ENCODE measurements around the gene NWD2.

NWD2 gene

DNA sequence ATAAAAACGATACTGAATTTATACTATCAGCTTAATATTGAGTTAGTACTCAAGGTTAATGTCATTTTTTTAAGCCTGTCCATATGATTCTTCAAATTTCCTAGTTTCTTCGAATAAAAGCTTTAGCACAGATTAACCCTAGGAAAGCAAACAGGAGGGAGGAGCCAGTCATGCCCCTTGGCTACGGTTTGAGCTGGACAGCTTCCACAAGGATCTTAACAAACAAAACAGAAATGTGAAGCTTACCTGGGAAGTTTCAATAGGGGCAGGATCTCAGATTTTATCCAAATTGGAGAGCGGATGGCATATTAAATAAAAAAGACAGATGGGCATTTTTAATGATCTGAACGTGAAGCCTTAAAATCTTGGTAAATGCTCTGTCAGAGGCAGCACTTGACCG, 2.3 kb downstream of the NWD2 start (continued):
- no peak for TF ChIP-seq ZNF623 (tag by site-specific recombination; IDR thresholded peaks at IDR 0.05)
- TF ChIP-seq HOXC10 (CRISPR knock-in tag; IDR thresholded peaks at IDR 0.05): no peak
- TF ChIP-seq ZNF529 (tag by site-specific recombination; IDR thresholded peaks at IDR 0.05; ENCODE audit: insufficient replicate concordance): no peak
- no peak for TF ChIP-seq ZFP37 (tag by site-specific recombination; IDR thresholded peaks at IDR 0.05)
- no peak for TF ChIP-seq ZNF350 (tag by site-specific recombination; IDR thresholded peaks at IDR 0.05)
- TF ChIP-seq ZNF76 (tag by site-specific recombination; IDR thresholded peaks at IDR 0.05; ENCODE audit: borderline replicate concordance, low read depth): no peak
- TF ChIP-seq ZNF629 (tag by site-specific recombination; IDR thresholded peaks at IDR 0.05): no peak
- no peak for TF ChIP-seq ZNF274 (IDR thresholded peaks at IDR 0.05; ENCODE audit: low read length)
- no peak for TF ChIP-seq ZNF274 (tag by site-specific recombination; IDR thresholded peaks at IDR 0.05; ENCODE audit: borderline replicate concordance)
- TF ChIP-seq KLF9 (tag by site-specific recombination; IDR thresholded peaks at IDR 0.05; ENCODE audit: low read depth): no peak
- no peak for TF ChIP-seq ZNF37A (tag by site-specific recombination; IDR thresholded peaks at IDR 0.05)
- no peak for TF ChIP-seq ZNF221 (tag by site-specific recombination; IDR thresholded peaks at IDR 0.05; ENCODE audit: borderline replicate concordance)
- TF ChIP-seq, protein P1, sequence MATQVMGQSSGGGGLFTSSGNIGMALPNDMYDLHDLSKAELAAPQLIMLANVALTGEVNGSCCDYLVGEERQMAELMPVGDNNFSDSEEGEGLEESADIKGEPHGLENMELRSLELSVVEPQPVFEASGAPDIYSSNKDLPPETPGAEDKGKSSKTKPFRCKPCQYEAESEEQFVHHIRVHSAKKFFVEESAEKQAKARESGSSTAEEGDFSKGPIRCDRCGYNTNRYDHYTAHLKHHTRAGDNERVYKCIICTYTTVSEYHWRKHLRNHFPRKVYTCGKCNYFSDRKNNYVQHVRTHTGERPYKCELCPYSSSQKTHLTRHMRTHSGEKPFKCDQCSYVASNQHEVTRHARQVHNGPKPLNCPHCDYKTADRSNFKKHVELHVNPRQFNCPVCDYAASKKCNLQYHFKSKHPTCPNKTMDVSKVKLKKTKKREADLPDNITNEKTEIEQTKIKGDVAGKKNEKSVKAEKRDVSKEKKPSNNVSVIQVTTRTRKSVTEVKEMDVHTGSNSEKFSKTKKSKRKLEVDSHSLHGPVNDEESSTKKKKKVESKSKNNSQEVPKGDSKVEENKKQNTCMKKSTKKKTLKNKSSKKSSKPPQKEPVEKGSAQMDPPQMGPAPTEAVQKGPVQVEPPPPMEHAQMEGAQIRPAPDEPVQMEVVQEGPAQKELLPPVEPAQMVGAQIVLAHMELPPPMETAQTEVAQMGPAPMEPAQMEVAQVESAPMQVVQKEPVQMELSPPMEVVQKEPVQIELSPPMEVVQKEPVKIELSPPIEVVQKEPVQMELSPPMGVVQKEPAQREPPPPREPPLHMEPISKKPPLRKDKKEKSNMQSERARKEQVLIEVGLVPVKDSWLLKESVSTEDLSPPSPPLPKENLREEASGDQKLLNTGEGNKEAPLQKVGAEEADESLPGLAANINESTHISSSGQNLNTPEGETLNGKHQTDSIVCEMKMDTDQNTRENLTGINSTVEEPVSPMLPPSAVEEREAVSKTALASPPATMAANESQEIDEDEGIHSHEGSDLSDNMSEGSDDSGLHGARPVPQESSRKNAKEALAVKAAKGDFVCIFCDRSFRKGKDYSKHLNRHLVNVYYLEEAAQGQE (tag by site-specific recombination; IDR thresholded peaks at IDR 0.05): no peak

- ChIA-PET POLR2A (no interaction called here), CTCF (no interaction called here)
- TF ChIP-seq KLF1 (tag by site-specific recombination; IDR thresholded peaks at IDR 0.05) (no peak), ZNF76 (tag by site-specific recombination; IDR thresholded peaks at IDR 0.05; ENCODE audit: borderline replicate concordance, low read depth) (no peak), ZNF473 (tag by site-specific recombination; IDR thresholded peaks at IDR 0.05) (no peak), ZNF701 (tag by site-specific recombination; IDR thresholded peaks at IDR 0.05) (no peak), ZBTB17 (tag by site-specific recombination; IDR thresholded peaks at IDR 0.05) (no peak), SP3 (tag by site-specific recombination; IDR thresholded peaks at IDR 0.05) (no peak), ZNF610 (tag by site-specific recombination; IDR thresholded peaks at IDR 0.05; ENCODE audit: borderline replicate concordance) (no peak), ZNF596 (tag by site-specific recombination; IDR thresholded peaks at IDR 0.05) (no peak), ZNF112 (tag by site-specific recombination; IDR thresholded peaks at IDR 0.05) (no peak), PRDM1 (tag by site-specific recombination; IDR thresholded peaks at IDR 0.05) (no peak), ZNF24 (tag by site-specific recombination; IDR thresholded peaks at IDR 0.05) (no peak), ZNF670 (tag by site-specific recombination; IDR thresholded peaks at IDR 0.05; ENCODE audit: low read depth) (no peak), SALL2 (tag by site-specific recombination; IDR thresholded peaks at IDR 0.05; ENCODE audit: borderline replicate concordance) (no peak), ZFP41 (tag by site-specific recombination; IDR thresholded peaks at IDR 0.05; ENCODE audit: borderline replicate concordance) (no peak)
- TF ChIP-seq, protein P2, sequence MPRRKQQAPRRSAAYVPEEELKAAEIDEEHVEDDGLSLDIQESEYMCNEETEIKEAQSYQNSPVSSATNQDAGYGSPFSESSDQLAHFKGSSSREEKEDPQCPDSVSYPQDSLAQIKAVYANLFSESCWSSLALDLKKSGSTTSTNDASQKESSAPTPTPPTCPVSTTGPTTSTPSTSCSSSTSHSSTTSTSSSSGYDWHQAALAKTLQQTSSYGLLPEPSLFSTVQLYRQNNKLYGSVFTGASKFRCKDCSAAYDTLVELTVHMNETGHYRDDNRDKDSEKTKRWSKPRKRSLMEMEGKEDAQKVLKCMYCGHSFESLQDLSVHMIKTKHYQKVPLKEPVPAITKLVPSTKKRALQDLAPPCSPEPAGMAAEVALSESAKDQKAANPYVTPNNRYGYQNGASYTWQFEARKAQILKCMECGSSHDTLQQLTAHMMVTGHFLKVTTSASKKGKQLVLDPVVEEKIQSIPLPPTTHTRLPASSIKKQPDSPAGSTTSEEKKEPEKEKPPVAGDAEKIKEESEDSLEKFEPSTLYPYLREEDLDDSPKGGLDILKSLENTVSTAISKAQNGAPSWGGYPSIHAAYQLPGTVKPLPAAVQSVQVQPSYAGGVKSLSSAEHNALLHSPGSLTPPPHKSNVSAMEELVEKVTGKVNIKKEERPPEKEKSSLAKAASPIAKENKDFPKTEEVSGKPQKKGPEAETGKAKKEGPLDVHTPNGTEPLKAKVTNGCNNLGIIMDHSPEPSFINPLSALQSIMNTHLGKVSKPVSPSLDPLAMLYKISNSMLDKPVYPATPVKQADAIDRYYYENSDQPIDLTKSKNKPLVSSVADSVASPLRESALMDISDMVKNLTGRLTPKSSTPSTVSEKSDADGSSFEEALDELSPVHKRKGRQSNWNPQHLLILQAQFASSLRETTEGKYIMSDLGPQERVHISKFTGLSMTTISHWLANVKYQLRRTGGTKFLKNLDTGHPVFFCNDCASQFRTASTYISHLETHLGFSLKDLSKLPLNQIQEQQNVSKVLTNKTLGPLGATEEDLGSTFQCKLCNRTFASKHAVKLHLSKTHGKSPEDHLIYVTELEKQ (tag by site-specific recombination; IDR thresholded peaks at IDR 0.05; ENCODE audit: borderline replicate concordance): no peak
- TF ChIP-seq, protein P3, sequence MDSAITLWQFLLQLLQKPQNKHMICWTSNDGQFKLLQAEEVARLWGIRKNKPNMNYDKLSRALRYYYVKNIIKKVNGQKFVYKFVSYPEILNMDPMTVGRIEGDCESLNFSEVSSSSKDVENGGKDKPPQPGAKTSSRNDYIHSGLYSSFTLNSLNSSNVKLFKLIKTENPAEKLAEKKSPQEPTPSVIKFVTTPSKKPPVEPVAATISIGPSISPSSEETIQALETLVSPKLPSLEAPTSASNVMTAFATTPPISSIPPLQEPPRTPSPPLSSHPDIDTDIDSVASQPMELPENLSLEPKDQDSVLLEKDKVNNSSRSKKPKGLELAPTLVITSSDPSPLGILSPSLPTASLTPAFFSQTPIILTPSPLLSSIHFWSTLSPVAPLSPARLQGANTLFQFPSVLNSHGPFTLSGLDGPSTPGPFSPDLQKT (IDR thresholded peaks at IDR 0.05; ENCODE audit: borderline replicate concordance, low read depth, low read length): no peak
- Histone ChIP-seq H3K36me3 (ENCODE audit: control insufficient read depth in 2 of 2, insufficient read depth in 1 of 2, low read length in 2 of 2) (no peaks in the 10 kb centered on the region), H3K4me1 (ENCODE audit: control insufficient read depth, insufficient read depth, low read length) (no peaks in the 10 kb centered on the region), H3K27ac (ENCODE audit: extremely low read depth, low read depth, low read length) (no peak overlapping the region), H3K9me3 (ENCODE audit: control insufficient read depth, insufficient read depth, low read depth, low read length) (no peaks in the 10 kb centered on the region), H3K4me3 (ENCODE audit: low read depth, low read length) (no peak overlapping the region)
Observed at GRCh38 chr4:37258221-37258620, 13.7 kb downstream of the NWD2 start.
